SU-DHL-6 (cell line): ENCODE data around the gene MAP3K2.

Source experiments
- H2AFZ ChIP-seq: fragments of 200-600 bp; sonication (generic); 2 replicates; pipeline ENCODE4 v1.6.1; 2014; ENCODE audit warnings: low read depth, mild to moderate bottlenecking, moderate library complexity, mixed read lengths, antibody characterized with exemption, low read length; ENCODE audit not compliant: severe bottlenecking
- H3F3A ChIP-seq: fragments of 200-600 bp; shearing (Covaris generic); 2 replicates; pipeline ENCODE4 v1.6.0; 2016; ENCODE audit warnings: antibody characterized with exemption, mild to moderate bottlenecking; ENCODE audit not compliant: insufficient read depth
- H3K27ac ChIP-seq: fragments of 200-600 bp; sonication (generic); 2 replicates; pipeline ENCODE4 v1.5.1; 2016; ENCODE audit warnings: low read depth, mild to moderate bottlenecking, low read length, moderate library complexity, mixed read lengths
- H3K27me3 ChIP-seq: fragments of 200-600 bp; sonication (generic), shearing (Covaris generic); 2 replicates; pipeline ENCODE4 v1.6.0; 2014; ENCODE audit warnings: mild to moderate bottlenecking, low read length
- H3K36me3 ChIP-seq: fragments of 200-600 bp; sonication (generic); 2 replicates; pipeline ENCODE4 v1.6.1; 2014; ENCODE audit warnings: mild to moderate bottlenecking, low read length, mixed read lengths
- H3K4me2 ChIP-seq: fragments of 300-600, 200-600 bp; shearing (Covaris generic), sonication (generic); 2 replicates; pipeline ENCODE4 v1.6.0; 2014; ENCODE audit warnings: low read length, low read depth, mild to moderate bottlenecking; ENCODE audit not compliant: poor library complexity, severe bottlenecking
- H3K4me3 ChIP-seq: fragments of 200-600 bp; sonication (generic); 2 replicates; pipeline ENCODE4 v1.5.1; 2014; ENCODE audit warnings: antibody characterized with exemption, low read length, mild to moderate bottlenecking, mixed read lengths; ENCODE audit not compliant: insufficient read depth, poor library complexity, severe bottlenecking
- H3K79me2 ChIP-seq: fragments of 200-600 bp; sonication (generic); 2 replicates; pipeline ENCODE4 v1.6.1; 2014; ENCODE audit warnings: mild to moderate bottlenecking, low read length, moderate library complexity; ENCODE audit not compliant: insufficient read depth
- H3K9ac ChIP-seq: fragments of 200-600 bp; sonication (generic); 2 replicates; pipeline ENCODE4 v1.7.0; 2014; ENCODE audit warnings: mild to moderate bottlenecking, low read length
- H3K9me2 ChIP-seq: fragments of 200-600 bp; sonication (generic); replicated peaks from 2 replicates; pipeline ENCODE4 v1.6.1; 2014; ENCODE audit warnings: low read length; ENCODE audit not compliant: insufficient read depth
- H3K9me3 ChIP-seq: fragments of 200-600 bp; sonication (generic); 2 replicates; pipeline ENCODE4 v1.6.1; 2014; ENCODE audit warnings: low read length, mixed read lengths; ENCODE audit not compliant: insufficient read depth
- H4K20me1 ChIP-seq: fragments of 200-600 bp; sonication (generic); 2 replicates; pipeline ENCODE4 v1.6.1; 2014; ENCODE audit warnings: low read depth, mild to moderate bottlenecking, antibody characterized with exemption, low read length, moderate library complexity, mixed read lengths
- CTCF ChIP-seq: fragments of 200-600 bp; sonication (generic); IDR thresholded peaks from one replicate; pipeline ENCODE4 v1.5.1; 2017; ENCODE audit warnings: antibody characterized with exemption, mild to moderate bottlenecking, low read length, moderate library complexity; ENCODE audit not compliant: insufficient read depth, poor library complexity, severe bottlenecking
- EZH2phosphoT487 ChIP-seq: fragments of 200-600 bp; sonication (generic), shearing (Covaris generic); conservative IDR thresholded peaks from 2 replicates; pipeline ENCODE4 v1.6.1; 2018; ENCODE audit warnings: mild to moderate bottlenecking, antibody characterized with exemption, low read length, moderate library complexity, mixed read lengths

The MAP3K2 gene

DNA sequence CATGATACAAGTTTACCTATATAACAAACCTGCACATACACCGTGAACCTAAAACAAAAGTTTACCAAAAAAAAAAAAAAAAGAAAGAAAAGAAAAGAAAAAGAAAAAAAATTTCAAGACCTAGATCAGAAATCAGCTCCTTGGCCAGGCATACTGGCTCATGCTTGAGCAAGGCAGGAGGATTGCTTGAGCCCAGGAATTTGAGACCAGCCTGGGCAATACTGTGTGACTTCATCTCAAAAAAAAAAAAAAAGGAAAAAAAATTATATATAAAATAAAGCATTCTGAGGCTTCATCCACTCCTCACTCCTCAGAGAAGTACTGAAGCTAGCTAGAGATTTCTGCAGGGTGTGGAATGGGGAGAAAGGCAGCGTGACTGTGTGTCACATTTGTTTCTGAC lies 18.7 kb upstream of the MAP3K2 start:
- H3F3A ChIP-seq: no peaks in the 10 kb centered on the region
- H3K27ac ChIP-seq: no peak overlapping the region
- H2AFZ ChIP-seq: no peak overlapping the region
- no peaks in the 10 kb centered on the region for H4K20me1 ChIP-seq
- TF ChIP-seq CTCF (no peak), EZH2phosphoT487 (no peak)
- H3K27me3 ChIP-seq: no peaks in the 10 kb centered on the region
- H3K9ac ChIP-seq: no peak overlapping the region
- H3K4me3 ChIP-seq: no peak overlapping the region
- no peaks in the 10 kb centered on the region for H3K9me3 ChIP-seq
- no peaks in the 10 kb centered on the region for H3K9me2 ChIP-seq
- no peak overlapping the region for H3K4me2 ChIP-seq
- no peaks in the 10 kb centered on the region for H3K36me3 ChIP-seq
- H3K79me2 ChIP-seq: no peaks in the 10 kb centered on the region

DNA sequence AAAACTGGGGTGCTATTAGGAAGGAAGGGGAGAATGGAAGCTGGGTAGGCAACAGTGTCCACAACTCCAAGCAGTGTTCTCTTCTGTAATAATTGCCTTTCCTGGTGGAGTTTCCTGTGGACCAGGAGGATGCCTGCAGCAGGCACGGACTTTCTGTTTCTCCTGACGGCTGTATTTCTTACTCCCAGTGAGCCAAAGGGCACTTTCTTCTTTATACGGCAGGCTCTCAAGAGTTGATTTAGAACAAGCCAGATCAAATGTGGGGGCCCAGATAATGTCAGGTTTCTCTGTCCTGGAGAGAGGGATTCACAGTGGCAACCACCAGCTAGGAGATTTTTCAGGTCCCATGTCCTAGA lies 17.5 kb upstream of the MAP3K2 start:
- TF ChIP-seq EZH2phosphoT487: no peak
- TF ChIP-seq CTCF: no peak
- no peak overlapping the region for H3K27ac ChIP-seq
- no peak overlapping the region for H2AFZ ChIP-seq
- no peaks in the 10 kb centered on the region for H3K9me3 ChIP-seq
- no peak overlapping the region for H3K4me2 ChIP-seq
- no peaks in the 10 kb centered on the region for H3K36me3 ChIP-seq
- no peaks in the 10 kb centered on the region for H4K20me1 ChIP-seq
- no peak overlapping the region for H3K4me3 ChIP-seq
- no peaks in the 10 kb centered on the region for H3K27me3 ChIP-seq
- no peaks in the 10 kb centered on the region for H3K9me2 ChIP-seq
- H3K79me2 ChIP-seq: no peaks in the 10 kb centered on the region
- H3F3A ChIP-seq: no peaks in the 10 kb centered on the region
- no peak overlapping the region for H3K9ac ChIP-seq

GRCh38 chr2:127404466-127405254 lies 16.9 kb upstream of the MAP3K2 start:
- Histone ChIP-seq H3K79me2 (no peaks in the 10 kb centered on the region), H3K4me2 (no peak overlapping the region), H3K9ac (no peak overlapping the region), H3K9me2 (no peaks in the 10 kb centered on the region), H2AFZ (no peak overlapping the region), H3K27me3 (no peaks in the 10 kb centered on the region), H3K27ac (no peak overlapping the region), H3K9me3 (no peaks in the 10 kb centered on the region), H4K20me1 (no peaks in the 10 kb centered on the region), H3K36me3 (no peaks in the 10 kb centered on the region), H3K4me3 (no peak overlapping the region), H3F3A (no peaks in the 10 kb centered on the region)
- TF ChIP-seq EZH2phosphoT487: no peak
- TF ChIP-seq CTCF: no peak
